A549 (cell line): ENCODE data around the gene BCAS3.

ENCODE experiments used
- BHLHE40 ChIP-seq: IDR thresholded peaks from 2 replicates; pipeline ENCODE4 v1.6.1; 2012; ENCODE audit warnings: low read depth, low read length, inconsistent platforms
- EP300 ChIP-seq, 2 experiments: fragments of >200 bp; sonication (Bioruptor Twin); formaldehyde crosslinking; IDR thresholded peaks; 2 replicates in 1 of 2; 3 replicates in 1 of 2; pipeline ENCODE4 v1.6.1; 2016 to 2017
- GATA3 ChIP-seq: IDR thresholded peaks from 2 replicates; pipeline ENCODE4 v1.6.1; 2012; ENCODE audit warnings: borderline replicate concordance
- JUN ChIP-seq, 2 experiments: fragments of >200 bp; sonication (Bioruptor Twin); formaldehyde crosslinking; IDR thresholded peaks; 2 replicates in 1 of 2; 3 replicates in 1 of 2; pipeline ENCODE4 v1.6.1; 2016 to 2017
- NFE2L2 ChIP-seq: fragments of 150-350 bp; conservative IDR thresholded peaks from 2 replicates; pipeline ENCODE4 v1.6.1; 2014; ENCODE audit warnings: low read length
- NR3C1 ChIP-seq: fragments of >200 bp; sonication (Bioruptor Twin); formaldehyde crosslinking; IDR thresholded peaks from 3 replicates; pipeline ENCODE4 v1.6.1; 2017
- POLR2A ChIP-seq: IDR thresholded peaks from 2 replicates; pipeline ENCODE4 v1.6.1; 2012; ENCODE audit warnings: mild to moderate bottlenecking, low read length
- RAD21 ChIP-seq, 2 experiments: fragments of >200 bp in 1 of 2; sonication (Bioruptor Twin) in 1 of 2; formaldehyde crosslinking in 1 of 2; IDR thresholded peaks in 1 of 2; conservative IDR thresholded peaks in 1 of 2; 2 replicates in 1 of 2; 3 replicates in 1 of 2; pipeline ENCODE4 v1.6.1; 2012 to 2018; ENCODE audit warnings: inconsistent platforms in 1 of 2
- RFX5 ChIP-seq: fragments of 450-650 bp; IDR thresholded peaks from 2 replicates; pipeline ENCODE4 v1.7.1; 2014; ENCODE audit warnings: antibody characterized with exemption, mild to moderate bottlenecking, moderate library complexity
- SREBF2 ChIP-seq: fragments of 450-650 bp; IDR thresholded peaks from 2 replicates; pipeline ENCODE4 v1.6.1; 2014; ENCODE audit warnings: mild to moderate bottlenecking, moderate library complexity
- TF ChIP-seq, protein P1 (sequence below): fragments of >200 bp; sonication (Bioruptor Twin); formaldehyde crosslinking; IDR thresholded peaks from 3 replicates; pipeline ENCODE4 v1.5.1; 2016
- TF ChIP-seq, protein P2 (sequence below): IDR thresholded peaks from 2 replicates; pipeline ENCODE4 v1.6.1; 2012

- TF ChIP-seq SREBF2 (no peak), RFX5 (no peak), RAD21 (conservative IDR thresholded peaks at IDR 0.05 in 1 of 2, IDR thresholded peaks at IDR 0.05 in 1 of 2) (no peak), BHLHE40 (no peak), EP300 (IDR thresholded peaks at IDR 0.05) (no peak), GATA3 (no peak), POLR2A (no peak), JUN (IDR thresholded peaks at IDR 0.05) (no peak), NFE2L2 (no peak), NR3C1 (no peak)
- TF ChIP-seq, protein P1, sequence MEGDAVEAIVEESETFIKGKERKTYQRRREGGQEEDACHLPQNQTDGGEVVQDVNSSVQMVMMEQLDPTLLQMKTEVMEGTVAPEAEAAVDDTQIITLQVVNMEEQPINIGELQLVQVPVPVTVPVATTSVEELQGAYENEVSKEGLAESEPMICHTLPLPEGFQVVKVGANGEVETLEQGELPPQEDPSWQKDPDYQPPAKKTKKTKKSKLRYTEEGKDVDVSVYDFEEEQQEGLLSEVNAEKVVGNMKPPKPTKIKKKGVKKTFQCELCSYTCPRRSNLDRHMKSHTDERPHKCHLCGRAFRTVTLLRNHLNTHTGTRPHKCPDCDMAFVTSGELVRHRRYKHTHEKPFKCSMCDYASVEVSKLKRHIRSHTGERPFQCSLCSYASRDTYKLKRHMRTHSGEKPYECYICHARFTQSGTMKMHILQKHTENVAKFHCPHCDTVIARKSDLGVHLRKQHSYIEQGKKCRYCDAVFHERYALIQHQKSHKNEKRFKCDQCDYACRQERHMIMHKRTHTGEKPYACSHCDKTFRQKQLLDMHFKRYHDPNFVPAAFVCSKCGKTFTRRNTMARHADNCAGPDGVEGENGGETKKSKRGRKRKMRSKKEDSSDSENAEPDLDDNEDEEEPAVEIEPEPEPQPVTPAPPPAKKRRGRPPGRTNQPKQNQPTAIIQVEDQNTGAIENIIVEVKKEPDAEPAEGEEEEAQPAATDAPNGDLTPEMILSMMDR, result no peak
- TF ChIP-seq, protein P2, sequence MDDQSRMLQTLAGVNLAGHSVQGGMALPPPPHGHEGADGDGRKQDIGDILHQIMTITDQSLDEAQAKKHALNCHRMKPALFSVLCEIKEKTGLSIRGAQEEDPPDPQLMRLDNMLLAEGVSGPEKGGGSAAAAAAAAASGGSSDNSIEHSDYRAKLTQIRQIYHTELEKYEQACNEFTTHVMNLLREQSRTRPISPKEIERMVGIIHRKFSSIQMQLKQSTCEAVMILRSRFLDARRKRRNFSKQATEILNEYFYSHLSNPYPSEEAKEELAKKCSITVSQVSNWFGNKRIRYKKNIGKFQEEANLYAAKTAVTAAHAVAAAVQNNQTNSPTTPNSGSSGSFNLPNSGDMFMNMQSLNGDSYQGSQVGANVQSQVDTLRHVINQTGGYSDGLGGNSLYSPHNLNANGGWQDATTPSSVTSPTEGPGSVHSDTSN, result no peak
Measured at GRCh38 chr17:61386251-61386650, 708.6 kb downstream of the BCAS3 start.
